GM10248 (cell line): ENCODE data around the gene HUWE1.
A peak's percentile ranks its signal among the peaks of the same experiment; 100 is the strongest.
"Not testable (repeated sequence)": the region's sequence is repeated elsewhere in the genome, so short reads cannot be mapped to it uniquely, and the experiment has no call there.

Experiments used
- CTCF ChIA-PET: fragments of 300-600 bp; sonication (Branson Sonifier 250); formaldehyde crosslinking; extraction: SDS; loops from one replicate; lab custom pipeline; 2021; ENCODE audit warnings: antibody characterized with exemption; lab: Yijun Ruan, JAX
- POLR2A ChIA-PET: fragments of 350-650 bp; sonication (Branson Sonifier 250); formaldehyde crosslinking; extraction: SDS; loops from one replicate; lab custom pipeline; 2020; ENCODE audit warnings: antibody characterized with exemption; lab: Yijun Ruan, JAX
- DNase-seq: peaks from one replicate; pipeline ENCODE4 v3.0.0; 2012; ENCODE audit errors: extremely low spot score
- TF ChIP-seq, protein P1 (sequence below): IDR thresholded peaks from 2 replicates; pipeline ENCODE4 v1.5.1; 2012; ENCODE audit warnings: mild to moderate bottlenecking, low read depth; ENCODE audit errors: extremely low read depth, missing control alignments, control extremely low read depth

The HUWE1 gene

DNA sequence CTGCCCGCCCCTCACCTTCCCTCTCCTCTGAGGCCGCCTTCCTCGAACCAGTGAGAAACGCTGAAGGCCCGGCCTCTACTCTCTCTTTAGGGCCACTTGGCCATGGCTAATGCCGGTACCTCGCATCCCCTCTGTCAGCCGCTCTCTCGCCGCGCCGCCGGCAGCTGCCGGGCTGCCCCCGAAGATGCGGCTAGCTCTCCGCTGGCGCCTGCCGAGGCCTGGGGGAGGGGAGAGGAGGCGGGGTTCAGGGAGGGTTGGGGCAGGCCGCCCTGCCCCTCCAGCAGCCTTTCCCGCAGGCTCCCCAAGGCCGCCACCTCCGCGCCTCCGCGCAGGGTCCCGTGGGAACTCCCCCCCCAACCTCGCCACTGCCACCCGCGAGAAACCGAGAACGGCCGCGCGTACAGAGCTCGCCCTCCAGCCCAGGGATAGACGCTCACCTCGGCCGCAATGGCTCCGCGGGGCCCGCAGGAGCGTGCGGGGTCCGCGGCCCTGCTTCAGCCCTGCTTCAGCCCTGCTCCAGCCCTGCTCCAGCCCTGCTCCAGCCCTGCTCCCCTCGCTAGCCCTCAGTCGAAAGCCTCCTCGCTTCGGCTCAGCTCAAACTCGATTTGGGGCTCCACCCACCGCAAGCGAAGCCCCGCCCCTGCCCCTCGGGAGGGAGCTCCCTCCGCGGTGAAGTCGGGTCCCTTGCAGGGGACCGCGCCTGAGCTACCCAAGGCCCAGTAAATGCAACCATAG is at the start of gene HUWE1:
Gene HUWE1, minus strand, starts transcription at position 569 of the 735 bp plus-strand sequence. CDS start 32,612 bp downstream, outside the sequence.
- TF ChIP-seq, protein P1, sequence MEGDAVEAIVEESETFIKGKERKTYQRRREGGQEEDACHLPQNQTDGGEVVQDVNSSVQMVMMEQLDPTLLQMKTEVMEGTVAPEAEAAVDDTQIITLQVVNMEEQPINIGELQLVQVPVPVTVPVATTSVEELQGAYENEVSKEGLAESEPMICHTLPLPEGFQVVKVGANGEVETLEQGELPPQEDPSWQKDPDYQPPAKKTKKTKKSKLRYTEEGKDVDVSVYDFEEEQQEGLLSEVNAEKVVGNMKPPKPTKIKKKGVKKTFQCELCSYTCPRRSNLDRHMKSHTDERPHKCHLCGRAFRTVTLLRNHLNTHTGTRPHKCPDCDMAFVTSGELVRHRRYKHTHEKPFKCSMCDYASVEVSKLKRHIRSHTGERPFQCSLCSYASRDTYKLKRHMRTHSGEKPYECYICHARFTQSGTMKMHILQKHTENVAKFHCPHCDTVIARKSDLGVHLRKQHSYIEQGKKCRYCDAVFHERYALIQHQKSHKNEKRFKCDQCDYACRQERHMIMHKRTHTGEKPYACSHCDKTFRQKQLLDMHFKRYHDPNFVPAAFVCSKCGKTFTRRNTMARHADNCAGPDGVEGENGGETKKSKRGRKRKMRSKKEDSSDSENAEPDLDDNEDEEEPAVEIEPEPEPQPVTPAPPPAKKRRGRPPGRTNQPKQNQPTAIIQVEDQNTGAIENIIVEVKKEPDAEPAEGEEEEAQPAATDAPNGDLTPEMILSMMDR = no peak
- peak; percentile 73 for DNase-seq
- ChIA-PET CTCF (interaction anchor here (1.0 to 1.5 kb wide), 3 partner anchors 9 to 28 kb away, joined by 3 to 4 read pairs (median 3); no protein-coding TSS in a partner anchor), POLR2A (interaction anchor here (0.7 to 1.5 kb wide), 4 partner anchors 15 to 1313 kb away, joined by 3 to 7 read pairs (median 3); partner anchors contain the start of genes RIBC1 and SMC1A)

- DNase-seq = no peak
- POLR2A ChIA-PET = no interaction called here
- CTCF ChIA-PET = interaction anchor here (2.1 kb wide), 1 partner anchor 18 kb away, joined by 5 read pairs; no protein-coding TSS in a partner anchor
- TF ChIP-seq, protein P1 = no peak
These were observed 46.3 kb upstream of the HUWE1 start for GRCh38 chrX:53732797-53733196.

DNA sequence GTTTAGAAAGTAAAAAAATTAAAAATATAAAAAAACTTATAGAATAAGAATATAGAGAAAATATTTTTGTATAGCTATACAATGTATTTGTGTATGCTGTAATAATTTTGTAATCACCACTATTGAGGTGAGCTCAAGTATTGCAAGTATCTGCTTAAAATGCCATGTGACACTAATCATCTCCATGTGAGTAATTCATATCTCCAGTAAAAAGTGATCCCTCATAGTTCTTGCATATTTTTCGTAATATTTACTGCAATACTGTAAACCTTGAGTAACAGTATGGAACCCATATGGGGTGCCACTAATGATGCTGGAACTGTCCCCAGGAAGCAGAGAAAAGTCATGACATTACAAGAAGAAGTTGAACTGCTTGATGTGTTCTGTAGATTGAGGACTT is 43.2 kb upstream of the HUWE1 start:
- CTCF ChIA-PET = no interaction called here
- DNase-seq = no peak
- POLR2A ChIA-PET = no interaction called here
- TF ChIP-seq, protein P1 = no peak

GRCh38 chrX:53728506-53728905 is 42.0 kb upstream of the HUWE1 start:
- POLR2A ChIA-PET = no interaction called here
- DNase-seq = no peak
- TF ChIP-seq, protein P1 = no peak
- CTCF ChIA-PET = no interaction called here

- DNase-seq = no peak
- TF ChIP-seq, protein P1 = no peak
- POLR2A ChIA-PET = no interaction called here
- CTCF ChIA-PET = no interaction called here
These were observed 38.4 kb upstream of the HUWE1 start for GRCh38 chrX:53724872-53725271.

DNA sequence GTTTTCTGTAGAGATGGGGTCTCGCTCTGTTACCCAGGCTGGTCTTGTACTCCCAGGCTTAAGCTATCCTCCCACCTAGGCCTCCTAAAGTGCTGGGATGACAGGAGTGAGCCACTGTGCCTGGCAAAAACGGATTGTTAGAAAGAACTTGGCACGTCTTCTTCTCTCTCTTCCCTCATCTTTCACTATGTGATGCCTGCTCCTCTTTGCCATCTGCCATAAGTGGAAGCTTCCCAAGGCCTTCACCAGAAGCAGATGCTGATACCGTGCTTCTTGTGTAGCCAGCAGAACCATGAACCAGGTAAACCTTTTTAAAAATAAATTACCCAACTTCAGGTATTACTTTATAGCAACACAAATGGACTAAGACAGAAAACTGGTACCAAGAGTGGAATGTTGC is 36.9 kb upstream of the HUWE1 start:
- ChIA-PET POLR2A (no interaction called here), CTCF (no interaction called here)
- no peak for DNase-seq
- TF ChIP-seq, protein P1 = no peak

- DNase-seq, CTCF ChIA-PET, POLR2A ChIA-PET: not testable (repeated sequence)
These were observed 35.1 kb upstream of the HUWE1 start for GRCh38 chrX:53721610-53722009.

- POLR2A ChIA-PET, CTCF ChIA-PET, DNase-seq: not testable (repeated sequence)
These were observed 33.1 kb upstream of the HUWE1 start for GRCh38 chrX:53719666-53720065.
